ENCODE measurements around the gene LTBP3. TPM values are rescaled to one million over a fixed set of nuclear protein-coding genes. Genes with fewer than 3 reads are reported as not detected.

Gene LTBP3
- total and polyA plus RNA-seq, 2 donors (not counting 3 experiments of a cell fraction or from before 2014, with no cell fraction given), result 120 to 209 TPM

DNA sequence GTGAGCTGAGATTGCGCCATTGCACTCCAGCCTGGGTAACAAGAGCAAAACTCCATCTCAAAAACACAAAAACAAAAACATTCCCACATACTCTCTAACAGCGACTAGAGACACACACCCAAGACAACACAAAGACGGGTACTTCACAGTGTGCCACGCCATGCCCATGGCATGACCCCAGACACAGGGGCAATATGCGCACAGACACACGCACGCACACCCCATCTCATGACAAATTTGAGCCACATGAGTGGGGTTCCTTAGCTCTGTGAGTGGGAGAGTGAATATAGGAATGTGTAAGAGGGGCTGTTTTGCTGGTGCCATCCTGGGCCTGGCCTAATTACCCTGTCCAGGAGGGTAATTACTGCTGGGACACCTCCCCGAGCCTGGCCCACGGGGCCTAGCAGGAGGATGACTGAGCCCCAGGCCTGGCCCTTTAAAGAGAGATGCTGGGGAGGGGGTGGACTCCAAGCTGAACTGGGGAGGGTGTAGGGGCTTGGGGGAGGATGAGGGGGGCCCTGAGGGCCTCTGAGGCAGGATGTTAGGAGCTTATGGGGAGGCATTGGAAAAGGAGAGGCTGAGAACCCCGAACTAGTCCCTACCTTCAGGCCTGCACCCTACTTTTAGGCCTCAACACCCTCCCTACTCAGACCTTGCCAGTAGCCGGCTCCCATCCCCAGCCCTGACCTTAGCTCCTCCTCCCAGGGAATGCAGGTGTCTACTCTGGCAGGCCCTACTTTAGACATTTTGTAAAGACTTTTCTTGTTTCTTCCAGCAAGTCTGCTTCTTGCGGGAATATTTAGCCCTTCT lies 1.5 kb downstream of the LTBP3 start:
- H4K20me1 ChIP-seq (replicated peaks; ENCODE audit: control insufficient read depth, extremely low read depth, insufficient read depth, low read length), result no peaks in the 10 kb centered on the region
- no peaks in the 10 kb centered on the region for H3K9me1 ChIP-seq (replicated peaks; ENCODE audit: control insufficient read depth, extremely low read depth, insufficient read depth, low read length)
- no TSS peak for BruUV-seq (replicated peaks)
- POLR2A ChIA-PET, result interaction anchor here (1.1 kb wide), 1 partner anchor 16 kb away, joined by 3 read pairs; no protein-coding TSS in a partner anchor
- dilution Hi-C loops (cut with MboI; ENCODE audit: extremely low pct_ligation_motif_present, low sequenced_read_pairs), result no loop called here
- H3K9ac ChIP-seq (replicated peaks; ENCODE audit: extremely low read depth, insufficient read depth, low read length), result peak overlapping the region; percentile 49
- H3K9me3 ChIP-seq (replicated peaks; ENCODE audit: control insufficient read depth, insufficient read depth, low read length), result no peaks in the 10 kb centered on the region
- intact Hi-C loops (cut with micrococcal nuclease), result no loop called here
- peaks cover 0 to 14% of the 10 kb centered on the region in 2 experiments for H3K36me3 ChIP-seq (ENCODE audit: control insufficient read depth in 2 of 2, extremely low read depth in 1 of 2, insufficient read depth in 2 of 2, low read length in 2 of 2)
- H3K27ac ChIP-seq (ENCODE audit: insufficient read depth, low read depth, low read length), result peak overlapping the region; percentile 23
- peaks cover 22% of the 10 kb centered on the region for H3K79me2 ChIP-seq (ENCODE audit: control insufficient read depth, insufficient read depth, low read length)
- TF ChIP-seq FOS (IDR thresholded peaks at IDR 0.05; ENCODE audit: borderline replicate concordance, insufficient read depth, low read length) (no peak), EZH2 (IDR thresholded peaks at IDR 0.05; ENCODE audit: borderline replicate concordance, low read depth, low read length, severe bottlenecking) (no peak), JUN (IDR thresholded peaks at IDR 0.05; ENCODE audit: borderline replicate concordance, insufficient read depth, insufficient read length, low read depth) (no peak)
- no peak for FAIRE-seq
- CTCF ChIA-PET, result interaction anchor here (1.1 to 3.2 kb wide), 6 partner anchors 9 to 37 kb away, joined by 3 to 21 read pairs (median 5); partner anchors contain the start of genes FAM89B and ZNRD2
- H3K4me2 ChIP-seq (ENCODE audit: insufficient read depth, low read length), result peak overlapping the region; percentile 68
- H3K4me3 ChIP-seq (replicated peaks in 1 of 3; ENCODE audit: insufficient read depth in 1 of 3, low read depth in 1 of 3, low read length in 3 of 3), result peak overlapping the region; percentile 25 to 52 (median 48)
- H2AFZ ChIP-seq (ENCODE audit: low read depth, low read length), result no peak overlapping the region
- DNase-seq (ENCODE audit: low read depth, low spot score), result peak; percentile 29
- H3K27me3 ChIP-seq (ENCODE audit: control insufficient read depth in 2 of 2, insufficient read depth in 2 of 2, low read length in 2 of 2), result no peaks in the 10 kb centered on the region
- peaks cover 56% of the 10 kb centered on the region for H3K4me1 ChIP-seq (ENCODE audit: control insufficient read depth, extremely low read depth, insufficient read depth, low read length)

DNA sequence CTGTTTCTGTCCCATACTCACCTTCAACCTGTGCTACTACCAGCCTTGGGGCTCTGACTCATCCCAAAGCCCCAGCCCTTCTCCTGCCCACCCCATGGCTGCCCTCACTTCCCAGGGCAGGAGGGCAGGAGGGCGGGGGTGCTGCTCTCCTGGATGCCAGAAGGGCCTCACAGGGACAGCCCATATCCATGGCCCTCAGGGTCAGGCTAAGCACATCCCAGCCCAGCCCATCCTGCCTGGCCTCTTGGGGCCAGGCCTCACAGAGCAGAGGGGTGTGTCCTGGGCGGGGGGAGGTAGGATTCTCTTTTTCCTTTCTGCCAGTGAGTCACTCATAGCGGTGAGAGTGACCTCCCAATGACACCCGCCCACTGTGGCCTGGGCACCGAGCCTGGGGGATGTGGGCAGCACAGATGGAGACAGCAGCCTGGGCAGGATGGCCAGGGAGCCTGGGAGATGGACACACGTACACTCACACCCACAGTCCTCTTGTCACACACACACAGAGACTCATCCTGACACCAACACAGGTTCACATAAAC lies 2.4 kb downstream of the LTBP3 start:
- H2AFZ ChIP-seq (ENCODE audit: low read depth, low read length), result no peak overlapping the region
- peaks cover 22% of the 10 kb centered on the region for H3K79me2 ChIP-seq (ENCODE audit: control insufficient read depth, insufficient read depth, low read length)
- CTCF ChIA-PET, result interaction anchor here (0.8 to 3.2 kb wide), 4 partner anchors 9 to 16 kb away, joined by 4 to 21 read pairs (median 5); partner anchors contain the start of gene FAM89B
- FAIRE-seq (peak; percentile 78), DNase-seq (ENCODE audit: low read depth, low spot score) (peak; percentile 71)
- intact Hi-C loops (cut with micrococcal nuclease) (no loop called here), dilution Hi-C loops (cut with MboI; ENCODE audit: extremely low pct_ligation_motif_present, low sequenced_read_pairs) (no loop called here)
- no peaks in the 10 kb centered on the region for H3K9me1 ChIP-seq (replicated peaks; ENCODE audit: control insufficient read depth, extremely low read depth, insufficient read depth, low read length)
- TF ChIP-seq FOS (IDR thresholded peaks at IDR 0.05; ENCODE audit: borderline replicate concordance, insufficient read depth, low read length) (peak; percentile 73), POLR2AphosphoS5 (IDR thresholded peaks at IDR 0.05; ENCODE audit: insufficient read depth, low read depth, low read length) (no peak), JUN (IDR thresholded peaks at IDR 0.05; ENCODE audit: borderline replicate concordance, insufficient read depth, insufficient read length, low read depth) (peak; percentile 7)
- TF ChIP-seq, protein P1, sequence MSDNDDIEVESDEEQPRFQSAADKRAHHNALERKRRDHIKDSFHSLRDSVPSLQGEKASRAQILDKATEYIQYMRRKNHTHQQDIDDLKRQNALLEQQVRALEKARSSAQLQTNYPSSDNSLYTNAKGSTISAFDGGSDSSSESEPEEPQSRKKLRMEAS (IDR thresholded peaks at IDR 0.05; ENCODE audit: insufficient read depth, insufficient read length), result no peak
- no peaks in the 10 kb centered on the region for H4K20me1 ChIP-seq (replicated peaks; ENCODE audit: control insufficient read depth, extremely low read depth, insufficient read depth, low read length)
- H3K4me1 ChIP-seq (ENCODE audit: control insufficient read depth, extremely low read depth, insufficient read depth, low read length), result peaks cover 48% of the 10 kb centered on the region
- H3K9ac ChIP-seq (replicated peaks; ENCODE audit: extremely low read depth, insufficient read depth, low read length), result no peak overlapping the region
- POLR2A ChIA-PET, result no interaction called here
- H3K9me3 ChIP-seq (replicated peaks; ENCODE audit: control insufficient read depth, insufficient read depth, low read length), result no peaks in the 10 kb centered on the region
- H3K4me3 ChIP-seq (replicated peaks in 1 of 3; ENCODE audit: insufficient read depth in 1 of 3, low read depth in 1 of 3, low read length in 3 of 3), result no peak overlapping the region
- H3K27me3 ChIP-seq (ENCODE audit: control insufficient read depth in 2 of 2, insufficient read depth in 2 of 2, low read length in 2 of 2), result no peaks in the 10 kb centered on the region
- H3K27ac ChIP-seq (ENCODE audit: insufficient read depth, low read depth, low read length), result peak overlapping the region; percentile 25
- no TSS peak for BruUV-seq (replicated peaks)
- H3K36me3 ChIP-seq (ENCODE audit: control insufficient read depth in 2 of 2, extremely low read depth in 1 of 2, insufficient read depth in 2 of 2, low read length in 2 of 2), result peaks cover 0 to 21% of the 10 kb centered on the region in 2 experiments
- H3K4me2 ChIP-seq (ENCODE audit: insufficient read depth, low read length), result peak overlapping the region; percentile 31

Measured in endothelial cell of umbilical vein (primary cell).